ENCODE data around the gene TMEM259.
A peak's percentile ranks its signal among the peaks of the same experiment; 100 is the strongest.

TMEM259 gene

GRCh38 chr19:1055028-1055425 lies 34.1 kb upstream of the TMEM259 start:
- DNase-seq, result no peak

- no peak for DNase-seq
Observed at GRCh38 chr19:1054102-1055027, 33.4 kb upstream of the TMEM259 start.

- DNase-seq, result no peak
Observed at GRCh38 chr19:1053176-1054101, 32.5 kb upstream of the TMEM259 start.

- peak; percentile 26 for DNase-seq
Observed at GRCh38 chr19:1052349-1052975, 31.5 kb upstream of the TMEM259 start.

GRCh38 chr19:1051791-1052190 lies 30.9 kb upstream of the TMEM259 start:
- DNase-seq, result no peak

GRCh38 chr19:1050989-1051788 lies 30.3 kb upstream of the TMEM259 start:
- no peak for DNase-seq

- DNase-seq, result no peak
Observed at GRCh38 chr19:1049800-1050199, 28.9 kb upstream of the TMEM259 start.

- no peak for DNase-seq
Observed at GRCh38 chr19:1049106-1049505, 28.2 kb upstream of the TMEM259 start.

- no peak for DNase-seq
Observed at GRCh38 chr19:1047696-1048147, 26.8 kb upstream of the TMEM259 start.

GRCh38 chr19:1046836-1047695 lies 26.1 kb upstream of the TMEM259 start:
- DNase-seq, result no peak

GRCh38 chr19:1046117-1046626 lies 25.2 kb upstream of the TMEM259 start:
- no peak for DNase-seq

- peak; percentile 37 for DNase-seq
Observed at GRCh38 chr19:1045247-1045603, 24.3 kb upstream of the TMEM259 start.

GRCh38 chr19:1042689-1043511 lies 22.0 kb upstream of the TMEM259 start:
- DNase-seq, result no peak

GRCh38 chr19:1041835-1042685 lies 21.1 kb upstream of the TMEM259 start:
- DNase-seq, result no peak

GRCh38 chr19:1041272-1041834 lies 20.4 kb upstream of the TMEM259 start:
- DNase-seq, result no peak

GRCh38 chr19:1040476-1041271 lies 19.8 kb upstream of the TMEM259 start:
- DNase-seq, result peak; percentile 94

- peak; percentile 97 for DNase-seq
Observed at GRCh38 chr19:1039646-1040475, 18.9 kb upstream of the TMEM259 start, which contains the start of gene ABCA7. TSS of gene ABCA7 (plus strand) at chr19:1040107. CDS start at chr19:1041362, 1,255 bp downstream.
